ENCODE results near the gene DIPK1A. TPM values are rescaled to one million over a fixed set of nuclear protein-coding genes. Genes with fewer than 3 reads are reported as not detected.

Gene DIPK1A
- total RNA-seq, 4 donors from 2014 or later = 3.1 to 9.9 (median 4.9) TPM

- Histone ChIP-seq H3K27ac (peak overlapping the region in 1 of 4 donors; percentile 1), H3K4me1 (peaks cover 0 to 59% (median 5%) of the 10 kb centered on the region in 3 donors), H3K36me3 (no peaks in the 10 kb centered on the region), H3K4me3 (no peak overlapping the region), H3K27me3 (no peaks in the 10 kb centered on the region), H3K9me3 (no peaks in the 10 kb centered on the region)
- no peak for DNase-seq
- intact Hi-C loops (cut with DNase I) = no loop called here
- TF ChIP-seq POLR2A (IDR thresholded peaks at IDR 0.05) (no peak), CTCF (IDR thresholded peaks at IDR 0.05) (no peak)
- 71 to 92% methylated on average over 1 of the region's 1 CpG for WGBS, 2 donors
Observed at GRCh38 chr1:92958203-92958970, 2.9 kb downstream of the DIPK1A start.

- Histone ChIP-seq H3K27me3 (no peaks in the 10 kb centered on the region), H3K4me1 (peaks cover 0 to 51% (median 5%) of the 10 kb centered on the region in 3 donors), H3K9me3 (no peaks in the 10 kb centered on the region), H3K27ac (peak overlapping the region in 3 of 4 donors; percentile 11 to 29 (median 29)), H3K4me3 (no peak overlapping the region), H3K36me3 (no peaks in the 10 kb centered on the region)
- no peak for DNase-seq
- 64 to 71% methylated on average over 5 of the region's 5 CpGs for WGBS, 2 donors
- intact Hi-C loops (cut with DNase I) = no loop called here
- TF ChIP-seq CTCF (IDR thresholded peaks at IDR 0.05) = no peak
- no peak for TF ChIP-seq POLR2A (IDR thresholded peaks at IDR 0.05)
Observed at GRCh38 chr1:92957030-92957734, 4.1 kb downstream of the DIPK1A start.

GRCh38 chr1:92956254-92957029 lies 4.8 kb downstream of the DIPK1A start:
- DNase-seq = no peak
- Histone ChIP-seq H3K4me3 (no peak overlapping the region), H3K27ac (peak overlapping the region in 3 of 4 donors; percentile 15 to 29 (median 16)), H3K4me1 (peaks cover 0 to 51% (median 5%) of the 10 kb centered on the region in 3 donors), H3K9me3 (no peaks in the 10 kb centered on the region), H3K36me3 (no peaks in the 10 kb centered on the region), H3K27me3 (no peaks in the 10 kb centered on the region)
- TF ChIP-seq CTCF (IDR thresholded peaks at IDR 0.05) (no peak), POLR2A (IDR thresholded peaks at IDR 0.05) (no peak)
- intact Hi-C loops (cut with DNase I) = no loop called here
- WGBS, 2 donors = 67 to 74% methylated on average over 2 of the region's 2 CpGs

- WGBS, 2 donors = 64 to 68% methylated on average over 3 of the region's 3 CpGs
- no peak overlapping the region for H3K27ac ChIP-seq
Observed at GRCh38 chr1:92953491-92953890, 7.8 kb downstream of the DIPK1A start.

More at GRCh38 chr1:92953491-92953890, 7.8 kb downstream of the DIPK1A start:
- intact Hi-C loops (cut with DNase I) = no loop called here
- Histone ChIP-seq H3K4me3 (no peak overlapping the region), H3K9me3 (no peaks in the 10 kb centered on the region), H3K27me3 (no peaks in the 10 kb centered on the region), H3K4me1 (peaks cover 0 to 46% (median 16%) of the 10 kb centered on the region in 3 donors), H3K36me3 (no peaks in the 10 kb centered on the region)
- TF ChIP-seq CTCF (IDR thresholded peaks at IDR 0.05) (no peak), POLR2A (IDR thresholded peaks at IDR 0.05) (no peak)
- DNase-seq = no peak

All from esophagus squamous epithelium (tissue), 5 donors.